Measurements from ENCODE around the gene B4GALT2. TPM values are rescaled to one million over a fixed set of nuclear protein-coding genes. Genes with fewer than 3 reads are reported as not detected.

Gene B4GALT2
- polyA plus RNA-seq, 1 donor = 41.5 TPM

DNA sequence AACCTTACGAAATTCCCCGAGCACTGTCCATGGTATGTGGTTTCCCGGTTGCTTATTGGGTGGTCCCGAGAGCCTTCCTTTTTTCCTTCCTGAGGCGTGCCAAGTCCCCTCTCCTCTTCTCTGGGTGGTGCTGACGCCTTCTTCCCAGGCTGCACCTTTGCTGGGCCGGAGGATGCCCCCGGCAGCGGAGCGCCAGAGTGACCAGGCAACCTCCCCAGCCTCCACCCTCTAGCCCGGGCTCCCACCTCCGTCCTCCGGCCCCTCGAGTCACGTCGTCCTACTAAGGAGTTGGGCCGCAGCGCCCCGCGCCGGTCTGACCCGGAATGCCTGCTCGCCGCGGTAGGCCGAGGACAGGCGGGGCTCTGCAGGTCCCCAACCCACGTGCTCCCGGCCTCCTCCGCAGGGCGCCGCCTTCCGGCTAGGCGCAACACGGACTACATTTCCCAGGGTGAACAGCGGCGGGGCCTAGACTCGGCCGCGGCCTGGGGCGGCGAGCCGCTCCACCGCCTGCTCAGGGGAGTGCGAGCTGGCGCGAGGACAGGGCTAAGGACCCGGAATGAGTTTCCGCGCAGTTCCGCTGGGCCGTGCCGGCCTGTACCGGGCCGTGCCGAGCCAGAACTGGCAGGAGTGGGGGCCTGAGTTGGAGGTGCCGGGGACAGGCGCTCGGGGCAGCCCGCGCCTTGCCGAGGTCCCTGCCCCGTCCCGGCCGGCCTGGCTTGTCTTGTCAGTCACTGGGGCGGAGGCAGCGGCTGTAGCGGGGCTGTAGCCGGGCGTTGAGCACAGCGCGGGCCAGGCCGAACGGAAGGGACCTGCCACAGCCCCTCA is 32.6 kb upstream of the B4GALT2 start, which contains the start of gene IPO13:
Gene IPO13, plus strand, starts transcription at position 715 of the 825 bp plus-strand sequence. CDS start 651 bp downstream, outside the sequence.
- peak; percentile 96 for DNase-seq

DNA sequence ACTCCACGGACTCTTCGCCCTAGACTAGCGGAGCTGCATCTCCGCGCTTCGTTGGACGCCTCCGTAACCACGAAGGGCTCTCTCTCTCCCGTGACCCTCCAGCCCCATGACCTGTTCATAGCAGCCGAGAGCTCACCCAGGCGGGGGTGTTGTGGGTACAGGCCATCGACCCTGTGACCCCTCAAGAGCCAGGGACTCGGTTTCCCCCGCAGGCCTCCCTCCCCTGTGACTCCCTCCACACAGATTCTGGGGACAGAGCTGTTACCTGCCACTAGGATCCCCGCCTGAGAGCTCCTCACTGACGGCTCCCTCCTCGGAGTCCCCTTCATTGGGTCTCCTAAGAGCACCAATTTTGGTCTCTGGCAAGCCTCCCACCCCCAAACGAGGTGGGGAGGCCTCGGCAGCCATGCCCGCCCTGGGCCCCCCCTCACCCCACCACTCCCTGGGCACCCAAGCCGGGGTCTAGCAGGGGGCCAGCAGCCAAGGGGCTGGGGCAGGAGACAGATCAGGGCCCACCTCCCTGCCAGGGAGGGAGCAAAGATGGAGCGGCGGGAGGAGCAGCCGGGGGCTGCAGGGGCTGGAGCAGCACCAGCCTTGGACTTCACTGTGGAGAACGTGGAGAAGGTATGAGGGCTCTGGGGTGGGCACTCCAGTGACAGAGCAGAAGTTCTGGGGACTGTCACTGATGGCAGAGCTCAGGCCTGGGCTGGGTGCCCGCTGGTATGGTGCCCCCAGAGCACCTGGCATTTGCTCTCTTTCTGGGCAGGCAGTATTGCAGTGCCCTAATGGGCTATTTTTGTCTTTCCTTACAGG is 31.7 kb upstream of the B4GALT2 start:
- DNase-seq = no peak

DNA sequence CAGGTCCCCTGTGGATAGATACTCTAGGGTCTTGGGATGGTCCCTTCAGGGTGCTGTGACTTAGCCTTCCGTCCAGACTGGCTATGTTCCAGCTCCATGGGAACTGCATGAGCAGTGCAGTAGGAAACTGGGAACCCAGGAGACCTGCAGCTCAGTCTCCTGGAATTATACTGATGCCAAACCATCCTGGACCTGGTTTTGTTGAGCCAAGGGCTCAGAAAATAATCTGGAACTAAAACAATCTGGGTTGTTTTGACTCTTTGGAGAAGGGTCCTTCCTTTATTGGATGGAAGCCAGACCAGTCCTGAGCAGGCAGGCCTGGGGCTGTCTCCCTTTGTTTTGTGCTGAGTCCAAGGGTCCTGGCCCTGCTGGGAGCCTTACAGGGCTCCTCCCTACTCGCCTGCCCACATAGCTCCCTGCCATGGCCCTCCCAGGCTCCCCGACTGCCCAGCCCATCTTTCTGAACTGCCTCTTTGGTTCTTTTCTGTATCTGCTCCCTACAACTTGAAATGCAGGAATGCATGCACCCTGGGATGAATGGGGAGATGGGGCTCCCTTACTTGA is 31.1 kb upstream of the B4GALT2 start:
- no peak for DNase-seq

- no peak for DNase-seq
Measured at GRCh38 chr1:43949678-43950077, 29.3 kb upstream of the B4GALT2 start.

DNA sequence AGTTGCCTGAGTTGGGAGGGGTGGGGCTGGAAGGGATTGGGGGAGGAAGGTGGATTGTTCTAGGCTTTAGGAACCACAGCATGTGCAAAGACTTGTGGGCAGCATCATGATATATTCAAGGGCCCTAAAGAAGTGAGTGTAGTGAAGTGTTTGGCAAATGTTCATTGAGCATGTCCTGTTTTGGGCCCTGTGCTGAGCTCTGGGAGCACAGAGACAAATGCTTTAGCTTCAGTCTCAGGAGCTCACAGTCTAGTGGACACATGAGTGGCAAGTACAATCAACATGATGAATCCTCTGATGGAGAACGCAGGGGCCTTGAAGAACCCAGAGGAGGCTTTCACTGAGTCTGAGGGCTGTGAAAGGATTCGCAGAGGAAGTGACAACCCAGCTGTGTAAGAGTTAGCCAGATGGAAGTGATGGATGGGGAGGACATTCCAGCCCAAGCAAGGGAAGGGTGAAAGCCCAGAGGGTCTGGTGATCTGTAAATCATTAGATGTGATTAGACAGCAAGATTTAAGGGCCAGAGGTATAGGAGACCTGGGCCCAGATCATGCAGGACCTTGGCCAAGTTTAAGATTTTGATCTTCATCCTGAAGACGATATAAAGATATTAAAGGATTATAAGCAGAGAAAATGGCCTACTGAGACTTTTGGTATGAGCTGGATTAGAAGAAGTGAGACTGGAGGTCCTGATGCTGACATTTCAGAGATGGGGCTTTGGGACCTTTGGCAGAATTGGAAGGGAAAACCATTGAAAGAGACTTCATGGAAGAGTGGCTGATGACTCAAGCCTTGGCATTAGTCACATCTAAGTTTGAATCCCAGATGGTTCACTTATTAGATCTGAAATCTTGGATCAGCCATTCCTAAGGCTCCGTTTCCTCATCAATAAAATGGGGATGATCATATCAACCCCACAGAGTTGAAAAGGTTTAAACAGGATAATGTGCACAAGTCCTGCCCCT is 27.7 kb upstream of the B4GALT2 start:
- DNase-seq = no peak

DNA sequence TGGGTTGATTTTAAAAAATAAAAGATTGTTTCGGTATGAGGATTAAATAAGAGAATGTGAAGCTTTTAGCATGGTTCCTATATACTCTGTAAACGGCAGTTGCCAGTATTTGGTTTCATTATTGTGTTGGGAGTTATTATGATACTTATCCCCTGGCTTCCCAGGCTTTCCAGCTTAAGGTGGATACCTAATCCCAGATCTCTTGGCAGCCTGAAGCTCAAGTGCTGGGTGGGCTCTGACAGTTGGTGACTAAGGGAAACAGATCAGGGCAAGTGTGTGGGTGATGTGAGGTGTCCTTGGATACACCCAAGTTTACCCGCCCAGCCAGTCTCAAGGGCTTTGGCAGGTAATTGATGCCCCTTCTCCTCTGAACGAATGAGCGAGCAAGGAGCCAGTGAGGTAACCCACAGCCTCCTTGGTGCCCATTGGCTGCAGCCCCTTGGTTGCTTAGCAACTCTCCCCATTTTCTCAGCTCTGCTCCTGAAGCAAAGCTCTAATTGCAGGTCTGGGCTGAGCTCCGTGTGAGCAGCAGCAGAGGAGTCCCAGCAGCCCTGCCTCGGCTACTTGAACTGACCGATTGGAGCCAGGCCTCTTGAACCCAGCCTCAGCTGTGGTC is 26.2 kb upstream of the B4GALT2 start:
- no peak for DNase-seq

DNA sequence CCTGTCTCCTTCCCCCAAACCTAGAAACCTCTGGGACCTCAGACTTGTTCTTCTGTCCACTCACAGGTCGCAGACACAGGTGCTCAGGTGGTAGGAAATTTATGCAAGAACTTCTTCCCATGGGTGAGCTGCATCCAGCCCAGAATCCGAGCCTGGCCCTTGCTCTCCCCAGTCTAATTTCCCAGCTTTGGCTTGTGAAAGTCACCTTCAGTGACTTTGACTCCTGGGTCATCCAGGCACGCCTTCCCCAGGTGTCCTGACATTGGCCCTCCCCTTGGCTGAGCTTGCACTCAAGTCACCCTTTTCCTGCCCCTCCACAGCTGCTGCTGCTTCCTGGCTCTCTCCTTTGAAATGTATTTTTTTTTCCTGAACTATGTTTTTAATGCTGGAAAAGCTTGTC is 25.6 kb upstream of the B4GALT2 start:
- DNase-seq = no peak

DNA sequence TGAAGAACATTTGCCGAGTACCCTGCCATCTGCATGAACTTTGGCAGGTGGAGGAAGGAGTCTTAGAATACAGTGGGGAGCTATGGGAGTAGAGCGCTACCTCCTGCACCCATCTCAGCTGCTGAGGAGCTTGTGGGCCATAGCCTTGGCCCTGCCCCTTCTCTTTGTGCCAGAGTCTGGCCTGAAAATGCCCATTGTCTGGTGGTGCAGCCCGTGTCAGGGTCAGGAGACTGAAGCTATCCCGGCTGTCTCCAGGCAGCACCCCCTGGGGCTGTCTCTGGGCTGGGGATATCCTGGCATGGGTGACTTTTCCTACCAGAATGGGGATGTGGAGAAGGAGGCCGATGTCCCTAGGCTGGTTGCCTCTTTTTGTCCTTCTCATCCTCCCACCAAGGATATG is 25.0 kb upstream of the B4GALT2 start:
- no peak for DNase-seq

DNA sequence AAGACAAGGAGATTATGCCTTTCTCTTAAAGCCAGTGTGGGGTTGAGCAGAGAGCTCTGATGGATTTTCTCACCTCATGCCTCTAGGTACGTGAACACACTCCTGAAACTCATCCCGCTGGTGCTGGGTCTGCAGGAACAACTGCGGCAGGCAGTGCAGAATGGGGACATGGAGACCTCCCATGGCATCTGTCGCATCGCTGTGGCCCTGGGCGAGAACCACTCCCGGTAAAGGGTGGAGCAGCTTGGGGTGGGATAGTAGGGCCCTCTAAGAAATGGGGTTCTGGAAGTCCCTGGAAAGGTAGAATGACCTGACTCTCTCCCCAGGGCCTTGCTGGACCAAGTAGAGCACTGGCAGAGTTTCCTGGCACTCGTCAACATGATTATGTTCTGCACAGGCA is 22.8 kb upstream of the B4GALT2 start:
- DNase-seq = no peak

GRCh38 chr1:43957407-43958040 is 21.5 kb upstream of the B4GALT2 start:
- no peak for DNase-seq

GRCh38 chr1:43958351-43959255 is 20.4 kb upstream of the B4GALT2 start:
- no peak for DNase-seq

GRCh38 chr1:43960798-43961197 is 18.2 kb upstream of the B4GALT2 start:
- DNase-seq = no peak

- no peak for DNase-seq
Measured at GRCh38 chr1:43961692-43962091, 17.3 kb upstream of the B4GALT2 start.

GRCh38 chr1:43962324-43962723 is 16.7 kb upstream of the B4GALT2 start:
- DNase-seq = no peak

- no peak for DNase-seq
Measured at GRCh38 chr1:43963006-43963405, 16.0 kb upstream of the B4GALT2 start.

- no peak for DNase-seq
Measured at GRCh38 chr1:43963890-43964289, 15.1 kb upstream of the B4GALT2 start.

- DNase-seq = no peak
Measured at GRCh38 chr1:43965316-43965715, 13.7 kb upstream of the B4GALT2 start.

GRCh38 chr1:43968348-43968948 is 10.6 kb upstream of the B4GALT2 start:
- no peak for DNase-seq

GRCh38 chr1:43969416-43969745 is 9.6 kb upstream of the B4GALT2 start:
- DNase-seq = no peak

All from hindlimb muscle (tissue), 1 donor.